Measurements from ENCODE around the gene KDF1. TPM values are rescaled to one million over a fixed set of nuclear protein-coding genes. Genes with fewer than 3 reads are reported as not detected.

The KDF1 gene
- total RNA-seq, 2 experiments from 2014 or later = 0.95 to 1.2 TPM

- no peak for TF ChIP-seq CTCF (IDR thresholded peaks at IDR 0.05)
- Histone ChIP-seq H3K4me3 (ENCODE audit: low read length) (no peak overlapping the region), H3K4me1 (ENCODE audit: insufficient read depth, low read length) (no peaks in the 10 kb centered on the region), H3K27ac (ENCODE audit: low read depth in 1 of 2, low read length in 2 of 2) (no peak overlapping the region), H3K9me3 (ENCODE audit: control insufficient read depth in 1 of 2, insufficient read depth in 1 of 2, low read length in 2 of 2) (no peaks in the 10 kb centered on the region), H3K27me3 (ENCODE audit: control insufficient read depth in 1 of 2, insufficient read depth in 2 of 2, low read length in 2 of 2) (no peaks in the 10 kb centered on the region), H3K36me3 (ENCODE audit: insufficient read depth, low read length) (peaks cover 11% of the 10 kb centered on the region)
- Mint-ChIP-seq H3K9me3 (no peaks in the 10 kb centered on the region), H3K4me3 (no peak overlapping the region), H3K36me3 (ENCODE audit: low read depth) (peaks cover 25% of the 10 kb centered on the region), H3K4me1 (ENCODE audit: low read depth) (no peaks in the 10 kb centered on the region), H3K27me3 (no peaks in the 10 kb centered on the region), H3K27ac (no peak overlapping the region)
- no peak for ATAC-seq (ENCODE audit: poor library complexity)
- ChIA-PET CTCF (no interaction called here), POLR2A (interaction anchor here (0.6 kb wide), 1 partner anchor 354 kb away, joined by 3 read pairs; no protein-coding TSS in a partner anchor)
- no peak for DNase-seq
- intact Hi-C loops (cut with DNase I, micrococcal nuclease) = no loop called here
These were observed 9.1 kb downstream of the KDF1 start for GRCh38 chr1:26951216-26951615.

- H3K36me3 Mint-ChIP-seq (ENCODE audit: low read depth) = peaks cover 31% of the 10 kb centered on the region
- H3K4me3 ChIP-seq (ENCODE audit: low read length) = no peak overlapping the region
- H3K27ac ChIP-seq (ENCODE audit: low read depth in 1 of 2, low read length in 2 of 2) = no peak overlapping the region
- ChIA-PET CTCF (no interaction called here), POLR2A (no interaction called here)
- DNase-seq (no peak), ATAC-seq (ENCODE audit: poor library complexity) (no peak)
- TF ChIP-seq CTCF (IDR thresholded peaks at IDR 0.05) = no peak
- no peaks in the 10 kb centered on the region for H3K9me3 ChIP-seq (ENCODE audit: control insufficient read depth in 1 of 2, insufficient read depth in 1 of 2, low read length in 2 of 2)
- no peak overlapping the region for H3K4me3 Mint-ChIP-seq
- H3K4me1 Mint-ChIP-seq (ENCODE audit: low read depth) = no peaks in the 10 kb centered on the region
- no peaks in the 10 kb centered on the region for H3K27me3 Mint-ChIP-seq
- intact Hi-C loops (cut with DNase I, micrococcal nuclease) = no loop called here
- no peak overlapping the region for H3K27ac Mint-ChIP-seq
- H3K4me1 ChIP-seq (ENCODE audit: insufficient read depth, low read length) = no peaks in the 10 kb centered on the region
- no peaks in the 10 kb centered on the region for H3K9me3 Mint-ChIP-seq
- no peaks in the 10 kb centered on the region for H3K27me3 ChIP-seq (ENCODE audit: control insufficient read depth in 1 of 2, insufficient read depth in 2 of 2, low read length in 2 of 2)
- H3K36me3 ChIP-seq (ENCODE audit: insufficient read depth, low read length) = peaks cover 17% of the 10 kb centered on the region
These were observed 9.7 kb downstream of the KDF1 start for GRCh38 chr1:26950602-26951001.

- intact Hi-C loops (cut with DNase I, micrococcal nuclease) = no loop called here
- no peaks in the 10 kb centered on the region for H3K27me3 Mint-ChIP-seq
- no peak overlapping the region for H3K27ac ChIP-seq (ENCODE audit: low read depth in 1 of 2, low read length in 2 of 2)
- no peak for TF ChIP-seq CTCF (IDR thresholded peaks at IDR 0.05)
- H3K36me3 ChIP-seq (ENCODE audit: insufficient read depth, low read length) = peaks cover 23% of the 10 kb centered on the region
- H3K4me3 Mint-ChIP-seq = no peak overlapping the region
- peaks cover 38% of the 10 kb centered on the region for H3K36me3 Mint-ChIP-seq (ENCODE audit: low read depth)
- no peak for DNase-seq
- H3K27me3 ChIP-seq (ENCODE audit: control insufficient read depth in 1 of 2, insufficient read depth in 2 of 2, low read length in 2 of 2) = no peaks in the 10 kb centered on the region
- no peaks in the 10 kb centered on the region for H3K4me1 Mint-ChIP-seq (ENCODE audit: low read depth)
- ChIA-PET CTCF (no interaction called here), POLR2A (no interaction called here)
- H3K4me1 ChIP-seq (ENCODE audit: insufficient read depth, low read length) = no peaks in the 10 kb centered on the region
- H3K27ac Mint-ChIP-seq = no peak overlapping the region
- no peak for ATAC-seq (ENCODE audit: poor library complexity)
- H3K4me3 ChIP-seq (ENCODE audit: low read length) = no peak overlapping the region
- H3K9me3 ChIP-seq (ENCODE audit: control insufficient read depth in 1 of 2, insufficient read depth in 1 of 2, low read length in 2 of 2) = no peaks in the 10 kb centered on the region
- H3K9me3 Mint-ChIP-seq = no peaks in the 10 kb centered on the region
These were observed 10.3 kb downstream of the KDF1 start for GRCh38 chr1:26949926-26950319.
